Measurements from ENCODE around the gene SPON1.
"Not testable (repeated sequence)": the region's sequence is repeated elsewhere in the genome, so short reads cannot be mapped to it uniquely, and the experiment has no call there.

Gene SPON1

DNA sequence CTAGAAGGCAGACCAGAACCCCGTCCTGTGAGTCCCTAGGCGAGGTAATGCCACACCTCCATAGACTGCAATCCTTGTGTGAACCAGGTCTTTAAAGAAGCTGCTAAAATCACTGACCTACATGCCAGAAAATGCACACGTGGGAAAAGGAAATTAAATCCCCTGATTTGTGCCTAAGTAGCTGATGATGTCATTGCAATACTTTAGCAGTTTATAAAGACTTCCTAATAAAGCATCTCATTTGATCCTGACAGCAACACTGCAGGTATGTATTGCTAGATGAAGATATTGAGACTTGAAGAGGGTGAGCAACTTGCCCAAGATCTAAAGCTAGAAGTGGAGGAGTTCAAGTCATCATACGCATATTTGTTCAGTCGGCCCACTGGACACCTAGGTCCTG, 289.2 kb downstream of the SPON1 start:
- no peak for DNase-seq

DNA sequence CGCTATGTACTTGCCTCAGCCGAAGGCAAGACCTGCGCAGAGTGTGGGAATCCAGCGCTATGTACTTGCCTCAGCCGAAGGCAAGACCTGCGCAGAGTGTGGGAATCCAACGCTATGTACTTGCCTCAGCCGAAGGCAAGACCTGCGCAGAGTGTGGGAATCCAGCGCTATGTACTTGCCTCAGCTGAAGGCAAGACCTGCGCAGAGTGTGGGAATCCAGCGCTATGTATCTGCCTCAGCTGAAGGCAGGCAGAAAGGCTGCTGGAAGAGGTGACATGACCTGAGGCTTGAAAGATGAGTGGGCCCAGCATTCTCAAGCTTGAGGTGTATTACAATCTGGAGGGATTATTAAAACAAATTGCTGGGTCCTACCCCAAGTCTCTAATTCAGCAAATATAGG, 290.0 kb downstream of the SPON1 start:
- DNase-seq = not testable (repeated sequence)

DNA sequence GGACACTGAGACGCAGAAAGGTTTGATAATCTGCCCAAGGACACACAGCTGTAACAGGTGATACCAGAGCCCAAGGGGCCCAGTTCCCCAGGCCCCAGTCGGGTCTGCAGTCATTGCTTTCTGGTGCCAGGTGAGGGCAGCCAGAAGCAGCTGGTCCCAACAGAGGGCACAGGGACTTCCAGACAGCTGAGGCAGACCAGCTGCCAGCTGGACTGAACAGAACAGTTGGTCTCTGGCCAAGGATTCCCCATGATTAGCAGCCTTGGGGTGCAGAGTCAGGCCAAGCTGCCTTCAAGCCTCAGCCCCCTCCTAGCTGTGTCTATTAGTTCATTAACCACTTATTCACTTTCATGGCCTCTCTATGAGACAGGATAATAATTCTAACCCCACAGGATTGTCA, 290.9 kb downstream of the SPON1 start:
- DNase-seq = peak; percentile 45 to 74

DNA sequence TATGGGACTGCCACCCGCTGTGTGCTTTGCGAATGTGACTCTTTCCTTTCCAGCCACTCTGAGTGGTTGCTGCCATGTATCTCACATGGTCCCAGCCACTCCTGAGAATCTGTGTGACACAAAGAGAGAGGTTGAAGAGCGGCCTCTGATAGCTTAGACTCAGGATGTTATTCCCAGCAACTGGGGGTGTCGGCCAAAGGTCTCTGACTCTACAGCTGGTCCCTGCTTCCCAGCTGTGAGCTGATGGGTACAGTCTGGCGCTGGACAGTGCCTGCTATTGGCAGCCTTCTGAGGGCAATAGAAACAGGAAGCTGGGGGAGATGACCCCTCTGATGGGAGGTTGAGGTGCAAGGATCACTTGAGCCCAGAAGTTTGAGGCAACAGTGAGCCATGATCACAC, 291.3 kb downstream of the SPON1 start:
- DNase-seq = no peak

DNA sequence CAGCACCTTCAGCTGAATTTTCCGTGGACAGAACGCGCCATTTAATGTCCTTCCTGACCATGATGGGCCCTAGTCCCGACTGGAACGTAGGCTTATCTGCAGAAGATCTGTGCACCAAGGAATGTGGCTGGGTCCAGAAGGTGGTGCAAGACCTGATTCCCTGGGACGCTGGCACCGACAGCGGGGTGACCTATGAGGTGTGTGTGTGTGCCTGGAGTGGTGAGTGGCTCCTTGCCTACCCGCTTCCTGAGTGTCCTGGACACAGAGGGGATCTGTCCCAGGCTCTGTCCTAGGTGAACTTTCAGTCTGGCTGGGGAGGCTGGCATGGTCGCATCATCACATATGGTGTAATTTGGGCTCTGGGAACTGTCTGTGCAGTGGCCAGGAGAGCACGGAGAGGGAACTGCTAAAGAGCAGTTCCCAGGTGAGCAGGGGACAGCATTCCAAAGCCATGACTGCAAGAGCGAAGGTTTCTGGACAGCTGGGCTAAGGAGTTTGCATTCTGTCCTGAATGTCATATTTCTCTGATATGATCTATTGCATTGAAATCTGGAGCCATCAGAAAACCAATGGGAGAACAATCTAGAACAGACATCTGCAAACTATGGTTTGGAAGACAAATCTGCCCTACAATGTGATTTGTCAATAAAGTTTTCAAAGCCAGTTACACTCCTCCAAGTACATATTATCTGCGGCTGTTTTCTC, 292.2 kb downstream of the SPON1 start:
- DNase-seq = no peak

DNA sequence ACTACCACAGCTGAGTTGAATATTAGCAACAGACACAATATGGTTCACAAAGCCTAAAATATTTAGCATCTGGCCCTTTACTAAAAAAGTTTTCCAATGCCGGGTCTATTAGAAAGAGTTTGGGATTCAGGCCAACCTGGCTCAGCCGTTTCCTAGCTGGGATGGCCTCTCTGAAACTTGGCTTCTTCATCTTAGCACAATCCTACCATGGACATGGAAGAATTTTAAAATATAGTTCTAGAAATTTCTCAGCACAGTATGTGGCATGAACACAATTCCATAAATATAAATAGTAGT, 292.7 kb downstream of the SPON1 start:
- DNase-seq = no peak

DNA sequence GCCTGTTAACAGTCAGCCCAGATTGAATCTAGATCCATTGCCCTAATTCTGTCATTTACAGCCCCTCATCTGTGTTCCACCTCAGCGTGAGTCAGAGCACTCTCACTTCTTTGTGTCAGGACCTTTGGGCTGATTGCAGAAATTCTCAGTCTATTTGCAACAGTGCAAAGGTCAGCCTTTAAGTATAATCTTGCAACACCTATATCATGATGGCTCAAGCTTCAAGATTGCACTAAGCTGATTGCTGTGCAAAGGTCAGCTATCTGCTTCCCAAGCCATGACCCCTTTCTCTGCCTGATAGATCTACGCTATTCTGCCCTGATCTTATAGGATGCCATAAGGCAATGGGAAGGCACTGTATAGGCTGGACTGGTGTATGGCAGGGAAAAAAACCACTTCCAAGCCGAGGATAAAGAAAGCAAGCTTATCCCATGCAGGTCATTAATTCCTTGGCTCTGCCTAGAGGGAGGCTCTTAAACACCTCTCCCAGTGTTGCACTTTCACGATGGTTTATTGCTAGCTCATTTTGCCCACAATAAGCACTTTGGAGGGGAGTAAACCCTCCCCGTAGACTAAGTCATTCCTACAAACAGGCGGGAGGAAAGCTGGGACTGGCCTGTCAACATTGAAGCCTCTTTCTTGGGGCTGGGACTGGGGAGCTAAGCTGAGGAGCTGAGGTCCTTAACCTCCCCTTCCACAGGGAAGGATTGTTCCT, 295.9 kb downstream of the SPON1 start:
- no peak for DNase-seq

DNA sequence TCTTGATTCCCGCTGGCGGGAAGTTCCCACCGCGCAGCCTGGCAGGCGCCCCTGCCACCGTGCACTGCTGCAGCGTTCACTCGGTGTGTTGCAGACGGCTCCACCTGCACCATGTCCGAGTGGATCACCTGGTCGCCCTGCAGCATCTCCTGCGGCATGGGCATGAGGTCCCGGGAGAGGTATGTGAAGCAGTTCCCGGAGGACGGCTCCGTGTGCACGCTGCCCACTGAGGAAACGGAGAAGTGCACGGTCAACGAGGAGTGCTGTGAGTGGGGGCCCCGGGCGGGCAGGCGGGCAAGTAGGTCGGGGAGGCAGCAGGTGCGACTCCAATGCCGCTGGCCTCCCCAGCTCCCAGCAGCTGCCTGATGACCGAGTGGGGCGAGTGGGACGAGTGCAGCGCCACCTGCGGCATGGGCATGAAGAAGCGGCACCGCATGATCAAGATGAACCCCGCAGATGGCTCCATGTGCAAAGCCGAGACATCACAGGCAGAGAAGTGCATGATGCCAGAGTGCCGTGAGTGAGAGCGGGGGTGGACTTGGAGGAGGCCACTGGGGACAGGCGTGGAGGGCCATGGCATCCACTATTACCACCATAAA, 296.8 kb downstream of the SPON1 start:
- peak; percentile 11 to 25 for DNase-seq

DNA sequence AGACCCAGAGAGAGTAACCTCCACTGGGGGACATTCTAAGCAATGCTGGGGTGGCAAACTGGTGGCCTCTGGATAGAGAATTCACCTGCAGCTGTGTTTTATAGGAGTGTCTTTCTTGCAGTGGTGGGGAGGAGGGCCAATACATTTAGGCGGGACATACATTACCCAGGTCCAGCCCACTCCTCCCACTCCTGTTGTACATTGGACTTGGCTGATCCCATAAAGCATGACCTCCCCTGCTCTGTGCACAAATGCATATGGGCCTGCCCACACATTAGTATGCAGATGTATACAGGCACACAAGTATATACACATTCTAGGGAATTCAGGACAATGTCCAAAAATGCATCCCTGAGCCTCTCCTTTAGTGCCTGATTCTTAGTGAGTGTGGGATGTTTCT, 297.4 kb downstream of the SPON1 start:
- no peak for DNase-seq

DNA sequence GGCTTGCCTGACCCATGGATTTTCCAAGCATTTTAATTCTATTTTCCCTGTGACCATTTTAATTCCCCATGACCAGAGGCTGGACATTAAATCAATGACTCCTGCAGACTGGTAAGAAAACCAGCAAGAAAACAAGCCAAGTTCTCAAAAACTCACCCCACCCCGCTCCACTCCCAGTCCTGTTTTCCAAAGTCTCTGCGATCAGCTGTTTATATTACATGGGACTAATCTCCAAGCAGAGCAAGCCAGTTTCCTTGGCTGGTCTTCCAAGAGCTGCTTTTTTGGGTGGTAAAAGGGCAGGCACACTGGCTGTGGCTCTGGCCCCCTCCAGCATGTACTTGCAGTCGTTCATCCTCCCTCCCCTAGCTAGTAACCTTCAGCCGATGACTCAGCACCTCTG, 298.5 kb downstream of the SPON1 start:
- no peak for DNase-seq

DNA sequence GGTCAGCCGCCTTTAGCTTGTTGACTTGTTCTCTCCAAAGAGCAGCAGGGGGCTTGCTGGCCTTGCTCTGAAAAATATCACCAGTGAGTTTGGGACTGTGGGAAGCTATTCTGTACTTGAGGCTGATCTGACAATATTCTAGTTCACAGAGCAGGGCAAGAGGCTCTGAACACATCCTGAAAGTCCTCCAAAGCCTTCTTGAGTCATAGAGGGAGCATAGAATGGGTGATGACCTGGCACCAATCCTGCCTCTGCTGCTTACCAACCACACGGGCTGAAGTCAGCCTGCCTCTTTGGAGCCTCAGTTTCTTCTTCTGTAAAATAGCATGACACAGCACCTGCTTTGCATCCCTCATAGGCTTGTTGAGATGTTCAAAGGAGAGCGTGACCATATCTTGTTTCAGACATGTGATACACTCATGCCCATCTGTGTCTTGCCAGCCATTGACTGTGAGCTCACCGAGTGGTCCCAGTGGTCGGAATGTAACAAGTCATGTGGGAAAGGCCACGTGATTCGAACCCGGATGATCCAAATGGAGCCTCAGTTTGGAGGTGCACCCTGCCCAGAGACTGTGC, 299.8 kb downstream of the SPON1 start:
- no peak for DNase-seq

DNA sequence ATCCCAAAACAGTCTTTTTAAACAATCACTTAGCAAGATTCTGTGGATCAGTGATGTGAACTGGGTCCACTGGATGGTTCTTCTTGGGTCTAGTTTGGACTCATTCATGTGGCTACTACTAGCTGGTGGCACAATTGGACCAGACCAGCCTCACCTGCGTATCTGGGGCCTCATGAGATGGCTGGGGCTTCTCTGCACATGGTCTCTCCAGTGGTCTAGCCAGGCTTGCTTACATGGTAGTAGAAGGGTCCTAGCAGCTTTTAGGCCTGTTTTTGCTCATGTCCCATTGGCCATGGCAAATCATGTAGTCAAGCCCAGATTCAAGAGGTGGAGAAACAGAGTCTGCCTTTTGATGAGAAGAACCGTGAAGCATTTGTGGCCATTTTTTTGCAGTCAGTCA, 302.4 kb downstream of the SPON1 start:
- no peak for DNase-seq

DNA sequence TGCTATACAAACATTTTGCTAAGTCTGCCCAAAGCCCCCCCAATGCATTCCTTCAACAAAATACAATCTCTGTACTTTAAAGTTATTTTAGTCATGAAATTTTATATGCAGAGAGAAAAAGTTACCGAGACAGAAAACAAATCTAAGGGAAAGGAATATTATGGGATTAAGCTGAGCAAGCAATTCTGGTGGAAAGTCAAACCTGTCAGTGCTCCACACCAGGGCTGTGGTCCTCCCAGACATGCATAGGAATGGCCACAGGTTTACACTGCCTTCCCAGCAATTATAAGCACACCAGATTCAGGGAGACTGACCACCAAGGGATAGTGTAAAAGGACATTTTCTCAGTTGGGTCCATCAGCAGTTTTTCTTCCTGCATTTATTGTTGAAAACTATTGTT, 304.1 kb downstream of the SPON1 start:
- DNase-seq = no peak

DNA sequence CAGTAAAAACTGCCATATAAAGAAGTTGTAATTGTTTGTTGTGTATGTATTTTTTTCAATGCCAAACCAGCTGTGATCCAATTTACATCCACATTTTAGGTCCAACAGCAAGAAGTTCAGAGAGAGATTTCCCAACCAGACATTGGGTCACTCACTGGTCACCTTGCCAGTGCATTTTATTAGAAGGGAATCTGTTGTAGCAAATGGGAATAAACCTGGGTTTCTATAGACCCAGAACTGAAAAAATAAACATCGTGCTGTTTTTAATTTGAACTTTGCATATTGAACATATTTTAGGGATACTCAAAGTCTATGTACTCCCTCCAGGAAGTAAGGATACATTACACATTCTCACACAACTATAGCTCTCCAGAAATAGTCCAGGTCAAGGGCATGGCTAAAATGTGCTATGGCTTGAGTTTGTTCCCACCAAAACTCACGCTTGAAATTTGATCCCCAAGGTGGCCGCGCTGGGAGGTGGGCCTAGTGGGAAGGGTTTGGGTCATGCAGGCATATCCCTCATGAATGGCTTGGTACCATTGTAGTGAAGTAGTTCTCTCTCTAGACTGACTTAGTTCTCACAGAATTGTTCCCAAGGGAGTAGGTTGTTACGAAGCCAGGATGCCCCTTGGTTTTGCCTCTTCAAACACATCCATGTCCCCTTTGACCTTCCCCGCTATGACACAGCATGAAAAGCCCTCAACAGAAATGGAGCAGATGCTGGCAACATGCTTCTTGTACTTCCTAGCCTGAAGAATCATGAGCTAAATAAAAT, 305.5 kb downstream of the SPON1 start:
- DNase-seq = no peak

DNA sequence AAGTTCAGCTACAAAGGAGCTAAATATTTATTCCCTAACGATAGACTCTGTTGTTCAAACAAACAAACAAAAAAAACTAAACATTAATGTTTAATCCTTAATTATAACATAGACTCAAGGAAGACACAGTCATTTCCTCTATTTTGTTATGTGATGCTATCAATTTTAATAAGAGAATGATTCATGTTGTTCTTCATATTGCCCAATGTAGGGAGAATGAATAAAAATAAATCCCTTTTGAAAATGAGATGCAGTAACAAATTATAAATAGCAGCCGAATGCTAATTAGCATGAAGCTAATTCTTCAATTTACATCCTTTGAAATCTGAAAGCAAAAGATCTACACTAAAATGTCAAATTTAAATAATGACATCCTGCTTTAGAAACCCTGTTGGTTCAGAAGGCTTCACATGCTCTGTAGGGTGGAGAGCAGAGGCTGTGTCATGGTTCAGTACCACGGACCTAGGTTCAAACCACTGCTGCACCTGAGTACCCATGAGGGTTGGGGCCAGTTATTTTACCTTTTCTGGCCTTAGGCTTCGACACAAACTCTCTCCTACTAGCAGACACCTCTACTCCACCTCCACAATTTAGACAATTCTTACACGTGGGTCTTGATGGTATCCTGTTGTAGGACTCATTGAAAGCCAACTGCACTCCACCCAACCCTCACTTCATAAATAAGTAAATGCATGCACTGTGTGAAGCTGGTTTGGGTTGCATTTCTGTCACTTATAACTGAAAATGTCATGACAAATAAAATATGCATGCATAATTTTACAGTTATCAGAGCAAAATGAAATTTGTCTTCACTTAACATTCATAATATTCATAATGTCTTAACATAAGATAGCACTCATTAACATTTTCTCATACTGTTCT, 307.4 kb downstream of the SPON1 start:
- DNase-seq = no peak

DNA sequence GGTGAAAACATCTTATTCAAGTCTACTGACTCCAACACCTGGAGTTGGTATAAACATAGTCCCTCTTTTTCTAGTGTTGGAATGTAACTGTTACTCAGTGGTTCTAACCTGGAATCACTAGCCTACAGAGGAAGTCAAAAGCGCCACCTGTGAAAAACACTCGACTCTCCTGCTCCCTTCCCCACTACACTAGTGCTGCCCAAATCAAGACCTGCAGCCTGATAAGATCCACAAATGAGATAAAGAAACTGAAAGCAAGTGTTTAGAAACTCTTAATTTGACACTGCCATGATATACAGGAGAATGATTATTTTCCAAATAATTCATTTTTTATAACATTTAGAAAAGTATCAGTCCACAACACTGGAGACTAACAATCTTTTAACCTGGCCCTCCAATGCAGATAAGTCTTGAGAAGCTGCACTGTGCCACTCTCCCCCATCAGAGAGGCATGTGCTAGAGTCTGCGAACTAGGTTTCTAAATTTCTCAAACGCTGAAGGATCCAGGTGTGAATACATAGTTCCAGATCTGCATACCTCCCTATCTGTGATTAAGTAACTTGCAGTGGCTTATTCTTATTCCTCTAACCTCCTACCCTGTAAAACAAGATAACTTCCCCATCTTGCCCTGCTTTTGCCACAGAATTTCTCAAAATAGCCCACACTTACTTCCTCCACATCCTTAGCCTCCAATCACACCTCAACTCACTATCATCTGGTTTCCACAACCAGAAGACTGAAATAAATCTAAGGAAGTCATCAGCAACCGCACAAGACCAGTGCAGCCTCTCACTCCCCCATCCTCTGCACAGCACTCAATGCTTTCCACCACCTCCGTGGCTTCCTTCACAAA, 308.4 kb downstream of the SPON1 start:
- DNase-seq = no peak

DNA sequence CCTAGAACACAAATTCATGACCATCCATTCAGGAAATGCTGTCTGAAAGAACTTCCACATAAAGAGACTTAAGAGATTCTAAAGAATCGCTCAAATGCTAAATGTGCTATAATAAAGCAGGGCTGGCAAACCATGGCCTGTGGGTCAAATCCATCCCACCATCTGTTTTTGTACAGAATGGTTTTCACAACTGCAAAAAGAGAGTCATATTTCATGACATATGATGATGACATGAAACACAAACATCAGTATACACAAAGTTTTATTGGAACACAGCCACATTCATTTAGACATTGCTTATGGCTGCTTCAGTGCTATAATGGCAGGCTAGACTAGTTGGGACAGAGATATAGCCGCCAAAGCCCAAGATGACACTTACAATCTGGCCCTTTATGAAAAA, 311.4 kb downstream of the SPON1 start:
- DNase-seq = no peak

DNA sequence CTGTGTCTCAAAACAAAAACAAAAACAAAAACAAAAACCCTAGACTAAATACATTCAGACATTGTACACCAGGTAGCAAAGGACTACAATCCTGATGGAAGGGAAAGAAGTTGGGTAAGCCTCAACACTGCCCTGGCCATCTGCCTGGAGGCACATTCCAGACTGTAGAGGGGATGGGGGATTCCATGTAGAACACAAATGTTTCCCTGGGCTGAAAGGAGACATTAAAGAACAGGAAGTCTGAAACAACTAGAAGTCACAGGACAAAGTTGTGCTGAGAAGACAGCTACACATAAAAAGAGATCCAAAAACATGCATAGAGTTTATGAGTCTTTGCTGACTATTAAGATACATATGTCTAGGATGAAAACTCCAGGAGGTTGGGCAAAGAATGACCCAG, 312.6 kb downstream of the SPON1 start:
- DNase-seq = no peak

DNA sequence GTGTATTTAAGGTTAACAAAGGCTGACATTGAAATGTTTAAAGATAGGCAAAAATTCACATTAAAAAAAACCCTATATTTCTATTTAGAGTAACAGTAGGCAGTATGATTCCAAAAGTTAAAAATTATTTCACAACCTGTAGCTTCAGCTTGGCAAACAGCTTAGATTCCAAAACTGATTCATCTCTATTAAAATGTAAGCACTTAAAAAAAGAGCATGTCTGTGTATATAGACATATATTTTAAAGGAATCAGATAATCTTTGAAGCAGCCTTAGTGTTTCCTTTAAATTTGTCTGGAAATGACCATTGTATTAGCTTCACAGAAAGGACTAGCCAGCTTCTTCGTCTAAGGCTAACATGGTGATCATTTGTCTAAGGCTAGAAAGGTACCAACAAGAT, 316.3 kb downstream of the SPON1 start:
- DNase-seq = not testable (repeated sequence)

DNA sequence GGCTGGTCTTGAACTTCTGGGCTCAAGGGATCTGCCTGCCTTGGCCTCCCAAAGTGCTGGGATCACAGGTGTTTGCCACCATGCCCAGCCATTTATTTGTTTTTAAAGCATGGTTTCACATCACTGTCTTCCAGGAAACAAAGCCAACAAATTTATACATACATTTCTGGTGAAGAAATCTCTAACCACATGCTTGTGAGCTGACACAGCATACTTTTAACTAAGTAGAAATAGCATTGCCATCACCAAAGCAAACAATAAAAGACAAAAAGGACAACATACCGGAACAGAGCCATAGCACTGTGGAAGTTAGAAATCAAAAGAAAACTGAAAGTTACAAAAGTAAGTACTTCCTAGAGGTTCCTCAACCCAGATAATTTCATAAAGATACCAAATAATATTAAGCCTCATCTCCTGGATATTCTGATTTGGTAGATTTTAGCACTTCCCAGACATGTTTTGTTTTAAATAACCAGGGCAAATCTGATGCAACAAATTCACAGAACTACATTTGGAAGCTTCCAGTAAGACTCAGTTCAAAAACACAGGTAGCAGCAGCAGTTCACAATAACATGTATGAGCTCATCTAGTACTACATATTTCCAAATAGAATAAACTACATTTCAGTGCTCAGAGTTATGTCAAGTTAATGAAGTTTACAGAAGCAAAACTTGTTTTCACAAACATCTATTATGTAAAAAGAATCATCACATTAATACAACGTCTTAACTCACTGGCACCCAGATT, 325.8 kb downstream of the SPON1 start:
- DNase-seq = no peak

DNA sequence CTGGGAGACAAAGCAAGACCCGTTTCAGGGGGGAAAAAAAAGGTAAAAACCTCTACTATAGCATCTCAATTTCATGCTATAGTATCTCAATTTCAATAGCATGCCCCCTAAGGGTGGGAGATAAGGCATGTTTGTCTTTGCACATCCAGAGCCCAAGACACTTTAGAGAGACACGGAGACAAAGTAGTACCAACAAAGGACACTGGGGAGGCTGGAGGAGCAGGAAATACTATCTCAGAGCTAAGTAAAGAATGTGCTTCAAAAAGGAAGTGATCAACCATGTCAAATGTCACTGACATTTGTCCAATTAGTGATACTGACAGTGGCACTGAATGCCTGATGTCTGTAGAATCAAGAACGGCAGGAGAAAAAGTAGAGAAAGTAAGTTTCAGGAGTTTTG, 327.9 kb downstream of the SPON1 start:
- DNase-seq = no peak

All from NCI-H524 (cell line).